Keratinocyte (primary cell): ENCODE results near the gene RANBP3. TPM values are rescaled to one million over a fixed set of nuclear protein-coding genes. Genes with fewer than 3 reads are reported as not detected.

Source experiments
- DNase-seq: peaks from one replicate; pipeline ENCODE4 v3.0.0-alpha.2; 2011; ENCODE audit warnings: low read depth, missing footprints, low spot score
- FAIRE-seq: peaks from 2 replicates; lab custom pipeline; 2011; peaks lifted over from hg19 to GRCh38; lab: Jason Lieb, UNC
- H2AFZ ChIP-seq: 2 replicates; pipeline ENCODE4 v1.6.0; 2012; ENCODE audit warnings: low read length, control low read depth, inconsistent platforms; ENCODE audit not compliant: control insufficient read depth
- H3K27ac ChIP-seq: 2 replicates; pipeline ENCODE4 v1.5.1; 2011; ENCODE audit warnings: low read length; ENCODE audit not compliant: control insufficient read depth, insufficient read depth
- H3K27me3 ChIP-seq: 3 replicates; pipeline ENCODE4 v1.6.0; 2011; ENCODE audit warnings: low read length; ENCODE audit not compliant: control insufficient read depth, insufficient read depth; ENCODE audit errors: extremely low read depth
- H3K36me3 ChIP-seq, 2 experiments: 2 replicates in 1 of 2; 3 replicates in 1 of 2; pipeline ENCODE4 v1.5.1; 2011; ENCODE audit warnings: low read length in 2 of 2, mild to moderate bottlenecking in 1 of 2; ENCODE audit not compliant: control insufficient read depth in 2 of 2, insufficient read depth in 2 of 2; ENCODE audit errors: extremely low read depth in 1 of 2
- H3K4me1 ChIP-seq: 3 replicates; pipeline ENCODE4 v1.5.1; 2011; ENCODE audit warnings: low read length; ENCODE audit not compliant: control insufficient read depth, insufficient read depth; ENCODE audit errors: extremely low read depth
- H3K4me2 ChIP-seq: 3 replicates; pipeline ENCODE4 v1.6.0; 2011; ENCODE audit warnings: low read depth, low read length; ENCODE audit not compliant: control insufficient read depth, insufficient read depth; ENCODE audit errors: extremely low read depth
- H3K4me3 ChIP-seq, 3 experiments: fragments of 200-600 bp in 1 of 3; sonication (generic) in 1 of 3; 2 replicates in 2 of 3; 3 replicates in 1 of 3; pipeline ENCODE4 v1.5.1; 2011 to 2016; ENCODE audit warnings: low read length in 3 of 3, mild to moderate bottlenecking in 3 of 3, control low read depth in 2 of 3, inconsistent platforms in 1 of 3, low read depth in 1 of 3, mixed read lengths in 1 of 3, mixed run types in 1 of 3, moderate library complexity in 1 of 3; ENCODE audit not compliant: control insufficient read depth in 2 of 3, insufficient read depth in 2 of 3; ENCODE audit errors: extremely low read depth in 1 of 3
- H3K79me2 ChIP-seq: 2 replicates; pipeline ENCODE4 v1.6.0; 2012; ENCODE audit warnings: low read length; ENCODE audit not compliant: control insufficient read depth, insufficient read depth
- H3K9ac ChIP-seq: 3 replicates; pipeline ENCODE4 v1.6.0; 2011; ENCODE audit warnings: low read length; ENCODE audit not compliant: control insufficient read depth, insufficient read depth; ENCODE audit errors: extremely low read depth
- H3K9me1 ChIP-seq: 3 replicates; pipeline ENCODE4 v1.6.0; 2011; ENCODE audit warnings: low read length; ENCODE audit not compliant: control insufficient read depth, insufficient read depth; ENCODE audit errors: extremely low read depth
- H3K9me3 ChIP-seq: 2 replicates; pipeline ENCODE4 v1.5.1; 2012; ENCODE audit warnings: low read depth, low read length; ENCODE audit not compliant: control insufficient read depth
- H4K20me1 ChIP-seq: 3 replicates; pipeline ENCODE4 v1.6.0; 2011; ENCODE audit warnings: low read length; ENCODE audit not compliant: control insufficient read depth, insufficient read depth; ENCODE audit errors: extremely low read depth
- CTCF ChIP-seq, 3 experiments: IDR thresholded peaks in 1 of 3; conservative IDR thresholded peaks in 1 of 3; optimal IDR thresholded peaks in 1 of 3; 2 replicates in 2 of 3; 3 replicates in 1 of 3; pipeline versions ENCODE3 to v1.5.1; 2011; ENCODE audit warnings: low read length in 3 of 3, mild to moderate bottlenecking in 3 of 3, moderate library complexity in 2 of 3, control low read depth in 1 of 3, inconsistent platforms in 1 of 3; ENCODE audit not compliant: insufficient read depth in 2 of 3; ENCODE audit errors: extremely low read depth in 1 of 3
- EZH2 ChIP-seq: IDR thresholded peaks from one replicate; pipeline ENCODE4 v1.6.1; 2012; ENCODE audit warnings: inconsistent platforms, mild to moderate bottlenecking, low read length, moderate library complexity
- dilution Hi-C: fragments of 300-500 bp; cut with MboI; formaldehyde crosslinking; loops from one replicate; pipeline ENCODE4 v1.7.0; 2020; ENCODE audit warnings: low sequenced_read_pairs; ENCODE audit not compliant: extremely low pct_ligation_motif_present
- polyA plus RNA-seq, 5 experiments: library from polyadenylated mRNA; depleted of rRNA in 3 of 5; stranded (reverse) in 3 of 5; stranded (forward) in 1 of 5; unstranded in 1 of 5; fragments of >200 nt; gene quantifications; 1 replicate in 1 of 5; 2 replicates in 3 of 5; 3 replicates in 1 of 5; pipeline versions ENCODE4 v1.2.1 to v1.2.3, GENCODE V29; 2011 to 2012; ENCODE audit warnings: missing spikeins in 2 of 5, low read depth in 1 of 5, low replicate concordance in 1 of 5

Gene RANBP3
- polyA plus RNA-seq, 1 donor (not counting 4 experiments of a cell fraction or from before 2014, with no cell fraction given) = 36.4 TPM

- no peaks in the 10 kb centered on the region for H3K27me3 ChIP-seq
- FAIRE-seq = no peak
- H3K4me2 ChIP-seq = no peak overlapping the region
- peaks cover 3% of the 10 kb centered on the region for H3K9me1 ChIP-seq
- H3K4me1 ChIP-seq = peaks cover 3% of the 10 kb centered on the region
- H3K27ac ChIP-seq = no peak overlapping the region
- H3K9me3 ChIP-seq = no peaks in the 10 kb centered on the region
- no peak overlapping the region for H2AFZ ChIP-seq
- no peak for TF ChIP-seq EZH2
- no peak for TF ChIP-seq CTCF (optimal IDR thresholded peaks at IDR 0.05 in 1 of 3, IDR thresholded peaks at IDR 0.05 in 1 of 3, conservative IDR thresholded peaks at IDR 0.05 in 1 of 3; ENCODE audit: extremely low read depth in 1 of 3, insufficient read depth in 2 of 3, low read length in 3 of 3)
- no peak overlapping the region for H3K9ac ChIP-seq
- H4K20me1 ChIP-seq = peaks cover 20% of the 10 kb centered on the region
- no peak for DNase-seq
- H3K79me2 ChIP-seq = peaks cover 79% of the 10 kb centered on the region
- dilution Hi-C loops = no loop called here
- no peak overlapping the region for H3K4me3 ChIP-seq
- peaks cover 6 to 10% of the 10 kb centered on the region in 2 experiments for H3K36me3 ChIP-seq
Measured at GRCh38 chr19:5951338-5951861, 26.5 kb downstream of the RANBP3 start.

GRCh38 chr19:5950741-5951140, 27.2 kb downstream of the RANBP3 start:
- Histone ChIP-seq H3K4me1 (peaks cover 3% of the 10 kb centered on the region), H3K4me3 (no peak overlapping the region), H3K79me2 (peaks cover 78% of the 10 kb centered on the region), H3K4me2 (no peak overlapping the region), H3K9me3 (no peaks in the 10 kb centered on the region), H4K20me1 (peaks cover 20% of the 10 kb centered on the region), H3K9me1 (peaks cover 3% of the 10 kb centered on the region), H3K9ac (no peak overlapping the region), H3K27me3 (no peaks in the 10 kb centered on the region), H3K36me3 (peaks cover 6 to 10% of the 10 kb centered on the region in 2 experiments), H3K27ac (no peak overlapping the region), H2AFZ (no peak overlapping the region)
- DNase-seq (no peak), FAIRE-seq (no peak)
- dilution Hi-C loops = no loop called here
- TF ChIP-seq CTCF (optimal IDR thresholded peaks at IDR 0.05 in 1 of 3, IDR thresholded peaks at IDR 0.05 in 1 of 3, conservative IDR thresholded peaks at IDR 0.05 in 1 of 3; ENCODE audit: extremely low read depth in 1 of 3, insufficient read depth in 2 of 3, low read length in 3 of 3) (no peak), EZH2 (no peak)
